SK-N-SH treated with all-trans-retinoic acid at 6 μM for 48 hours (cell line): ENCODE data around the gene ASB3.
"Not testable (repeated sequence)": the region's sequence is repeated elsewhere in the genome, so short reads cannot be mapped to it uniquely, and the experiment has no call there.

ENCODE experiments used
- ARNTL ChIP-seq: fragments of 450-650 bp; formaldehyde crosslinking; IDR thresholded peaks from 2 replicates; pipeline ENCODE4 v1.5.0; 2020; ENCODE audit warnings: low read depth, mild to moderate bottlenecking, moderate library complexity, borderline replicate concordance
- ESRRG ChIP-seq: fragments of 250-450 bp; sonication (Bioruptor Pico); IDR thresholded peaks from 2 replicates; pipeline ENCODE4 v1.6.1; 2021; ENCODE audit warnings: mild to moderate bottlenecking
- ZFP30 ChIP-seq: fragments of 450-650 bp; formaldehyde crosslinking; IDR thresholded peaks from 2 replicates; pipeline ENCODE4 v1.5.0; 2022; ENCODE audit warnings: mild to moderate bottlenecking, moderate library complexity
- TF ChIP-seq, protein P1 (sequence below): fragments of 250-450 bp; sonication (Bioruptor Pico); IDR thresholded peaks from 2 replicates; pipeline ENCODE4 v1.8.0; 2020; ENCODE audit warnings: mild to moderate bottlenecking, moderate library complexity, borderline replicate concordance
- TF ChIP-seq, protein P2 (sequence below): fragments of 250-450 bp; sonication (Bioruptor Pico); IDR thresholded peaks from 2 replicates; pipeline ENCODE4 v1.5.1; 2020; ENCODE audit warnings: low read depth, mild to moderate bottlenecking, moderate library complexity

GRCh38 chr2:53757206-53757605 is 29.5 kb downstream of the ASB3 start:
- TF ChIP-seq, protein P1, sequence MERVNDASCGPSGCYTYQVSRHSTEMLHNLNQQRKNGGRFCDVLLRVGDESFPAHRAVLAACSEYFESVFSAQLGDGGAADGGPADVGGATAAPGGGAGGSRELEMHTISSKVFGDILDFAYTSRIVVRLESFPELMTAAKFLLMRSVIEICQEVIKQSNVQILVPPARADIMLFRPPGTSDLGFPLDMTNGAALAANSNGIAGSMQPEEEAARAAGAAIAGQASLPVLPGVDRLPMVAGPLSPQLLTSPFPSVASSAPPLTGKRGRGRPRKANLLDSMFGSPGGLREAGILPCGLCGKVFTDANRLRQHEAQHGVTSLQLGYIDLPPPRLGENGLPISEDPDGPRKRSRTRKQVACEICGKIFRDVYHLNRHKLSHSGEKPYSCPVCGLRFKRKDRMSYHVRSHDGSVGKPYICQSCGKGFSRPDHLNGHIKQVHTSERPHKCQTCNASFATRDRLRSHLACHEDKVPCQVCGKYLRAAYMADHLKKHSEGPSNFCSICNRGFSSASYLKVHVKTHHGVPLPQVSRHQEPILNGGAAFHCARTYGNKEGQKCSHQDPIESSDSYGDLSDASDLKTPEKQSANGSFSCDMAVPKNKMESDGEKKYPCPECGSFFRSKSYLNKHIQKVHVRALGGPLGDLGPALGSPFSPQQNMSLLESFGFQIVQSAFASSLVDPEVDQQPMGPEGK (CRISPR knock-in tag): not testable (repeated sequence)
- TF ChIP-seq, protein P2, sequence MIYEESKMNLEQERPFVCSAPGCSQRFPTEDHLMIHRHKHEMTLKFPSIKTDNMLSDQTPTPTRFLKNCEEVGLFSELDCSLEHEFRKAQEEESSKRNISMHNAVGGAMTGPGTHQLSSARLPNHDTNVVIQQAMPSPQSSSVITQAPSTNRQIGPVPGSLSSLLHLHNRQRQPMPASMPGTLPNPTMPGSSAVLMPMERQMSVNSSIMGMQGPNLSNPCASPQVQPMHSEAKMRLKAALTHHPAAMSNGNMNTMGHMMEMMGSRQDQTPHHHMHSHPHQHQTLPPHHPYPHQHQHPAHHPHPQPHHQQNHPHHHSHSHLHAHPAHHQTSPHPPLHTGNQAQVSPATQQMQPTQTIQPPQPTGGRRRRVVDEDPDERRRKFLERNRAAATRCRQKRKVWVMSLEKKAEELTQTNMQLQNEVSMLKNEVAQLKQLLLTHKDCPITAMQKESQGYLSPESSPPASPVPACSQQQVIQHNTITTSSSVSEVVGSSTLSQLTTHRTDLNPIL (CRISPR knock-in tag): not testable (repeated sequence)
- not testable (repeated sequence) for TF ChIP-seq ARNTL, ZFP30, ESRRG (CRISPR knock-in tag)
